ENCODE data around the gene NHEJ1.

The NHEJ1 gene

DNA sequence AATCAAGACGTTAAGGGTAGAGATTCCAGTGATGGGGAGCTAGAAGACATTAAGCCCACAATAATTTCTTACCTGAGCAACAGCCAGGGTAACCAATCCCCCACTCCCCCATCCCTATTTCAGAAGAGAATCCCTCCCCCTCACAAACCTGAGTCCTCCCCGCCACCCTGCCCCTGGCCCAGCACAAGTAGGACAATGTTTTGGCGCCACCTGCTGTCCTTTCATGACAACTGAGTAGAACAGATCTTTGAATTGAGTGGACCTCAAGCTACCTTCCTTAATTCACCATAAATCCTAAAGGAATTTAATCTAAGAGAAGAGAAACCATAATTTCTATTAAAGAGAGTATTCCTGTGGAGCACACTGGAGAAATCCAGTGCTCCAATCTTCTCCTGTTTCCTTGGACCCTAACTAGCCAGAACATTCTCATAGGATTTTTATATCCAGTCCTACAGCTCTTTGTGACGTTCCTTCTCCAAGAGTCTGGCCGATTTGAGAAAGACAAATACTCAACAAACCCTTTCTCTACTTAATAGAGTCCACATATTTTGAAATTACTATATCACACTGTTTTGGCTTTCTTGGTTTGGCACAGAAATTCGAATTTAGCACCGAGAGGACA lies 41.1 kb downstream of the NHEJ1 start:
- H3K27ac ChIP-seq (ENCODE audit: low read depth, low read length), result no peak overlapping the region
- H2AFZ ChIP-seq (ENCODE audit: low read depth, low read length, severe bottlenecking), result no peak overlapping the region
- 0 out of 2 replicates have a peak, but pooled peaks cover 5% of the 10 kb centered on the region for H4K20me1 ChIP-seq (ENCODE audit: low read depth, low read length)
- no peaks in the 10 kb centered on the region for H3K27me3 ChIP-seq (ENCODE audit: low read length)
- no peaks in the 10 kb centered on the region for H3K79me2 ChIP-seq (ENCODE audit: insufficient read depth, low read length)
- H3K4me2 ChIP-seq (ENCODE audit: low read depth, low read length, poor library complexity, severe bottlenecking), result no peak overlapping the region
- H3K9me3 ChIP-seq (ENCODE audit: insufficient read depth, low read length), result no peaks in the 10 kb centered on the region
- no peak overlapping the region for H3K9ac ChIP-seq (ENCODE audit: low read length)
- H3K9me2 ChIP-seq (replicated peaks; ENCODE audit: insufficient read depth, low read length), result no peaks in the 10 kb centered on the region
- no peak for TF ChIP-seq EZH2phosphoT487 (conservative IDR thresholded peaks at IDR 0.05; ENCODE audit: low read length)
- TF ChIP-seq CTCF (IDR thresholded peaks at IDR 0.05; ENCODE audit: insufficient read depth, low read length, poor library complexity, severe bottlenecking), result peak; percentile 78
- H3F3A ChIP-seq (ENCODE audit: insufficient read depth), result no peaks in the 10 kb centered on the region
- no peak overlapping the region for H3K4me3 ChIP-seq (ENCODE audit: insufficient read depth, low read length, poor library complexity, severe bottlenecking)
- H3K36me3 ChIP-seq (ENCODE audit: low read length), result no peaks in the 10 kb centered on the region

GRCh38 chr2:219118504-219118903 lies 42.1 kb downstream of the NHEJ1 start:
- H3K9me2 ChIP-seq (replicated peaks; ENCODE audit: insufficient read depth, low read length), result no peaks in the 10 kb centered on the region
- no peak overlapping the region for H3K4me2 ChIP-seq (ENCODE audit: low read depth, low read length, poor library complexity, severe bottlenecking)
- H4K20me1 ChIP-seq (ENCODE audit: low read depth, low read length), result 0 out of 2 replicates have a peak, but pooled peaks cover 5% of the 10 kb centered on the region
- no peaks in the 10 kb centered on the region for H3K9me3 ChIP-seq (ENCODE audit: insufficient read depth, low read length)
- no peaks in the 10 kb centered on the region for H3K79me2 ChIP-seq (ENCODE audit: insufficient read depth, low read length)
- no peak overlapping the region for H3K9ac ChIP-seq (ENCODE audit: low read length)
- no peak overlapping the region for H3K27ac ChIP-seq (ENCODE audit: low read depth, low read length)
- TF ChIP-seq CTCF (IDR thresholded peaks at IDR 0.05; ENCODE audit: insufficient read depth, low read length, poor library complexity, severe bottlenecking) (no peak), EZH2phosphoT487 (conservative IDR thresholded peaks at IDR 0.05; ENCODE audit: low read length) (no peak)
- H2AFZ ChIP-seq (ENCODE audit: low read depth, low read length, severe bottlenecking), result no peak overlapping the region
- H3K4me3 ChIP-seq (ENCODE audit: insufficient read depth, low read length, poor library complexity, severe bottlenecking), result no peak overlapping the region
- no peaks in the 10 kb centered on the region for H3K27me3 ChIP-seq (ENCODE audit: low read length)
- no peaks in the 10 kb centered on the region for H3F3A ChIP-seq (ENCODE audit: insufficient read depth)
- H3K36me3 ChIP-seq (ENCODE audit: low read length), result no peaks in the 10 kb centered on the region

DNA sequence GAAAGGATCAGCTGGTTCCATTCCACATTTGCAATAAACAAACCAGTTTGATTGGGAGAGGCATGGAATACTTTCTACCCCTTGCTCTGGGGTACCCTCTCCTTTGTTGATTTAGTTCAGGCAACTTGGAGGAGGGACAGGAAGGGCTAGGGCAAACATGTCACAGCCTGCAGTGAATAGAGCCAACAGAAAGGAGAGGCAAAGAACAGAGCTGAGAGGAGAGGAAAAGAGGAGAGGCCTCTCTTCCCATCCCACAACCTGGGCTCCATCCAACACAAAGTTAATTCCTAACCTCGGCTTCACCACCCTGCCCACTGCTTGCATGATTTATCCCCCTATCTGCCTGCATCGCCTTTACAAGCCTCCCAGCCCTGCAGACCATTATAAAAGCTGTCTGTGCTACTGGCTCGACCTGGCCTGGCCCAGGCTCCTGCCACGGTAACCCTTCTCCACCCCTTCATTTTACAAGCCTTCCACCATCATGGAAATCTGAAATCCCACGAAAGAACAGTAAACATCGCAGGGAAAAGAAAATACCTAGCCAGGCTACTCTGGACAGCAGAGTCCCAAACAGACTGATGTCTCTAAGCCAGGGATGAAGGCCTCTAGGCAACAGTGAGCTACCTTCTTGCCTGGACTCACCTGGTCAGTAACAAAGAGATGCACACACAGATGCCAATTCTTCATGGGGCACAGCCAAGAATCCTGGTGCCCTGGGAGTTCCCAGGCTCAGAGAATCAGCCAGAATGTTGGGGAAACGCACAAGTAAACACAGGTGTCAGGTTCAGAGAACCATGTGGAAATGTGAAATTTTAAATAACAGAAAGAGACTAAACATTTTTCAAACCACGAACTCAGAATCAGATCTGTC lies 43.6 kb downstream of the NHEJ1 start:
- H3K9me2 ChIP-seq (replicated peaks; ENCODE audit: insufficient read depth, low read length), result no peaks in the 10 kb centered on the region
- H3K9me3 ChIP-seq (ENCODE audit: insufficient read depth, low read length), result no peaks in the 10 kb centered on the region
- H2AFZ ChIP-seq (ENCODE audit: low read depth, low read length, severe bottlenecking), result no peak overlapping the region
- no peaks in the 10 kb centered on the region for H3K79me2 ChIP-seq (ENCODE audit: insufficient read depth, low read length)
- no peaks in the 10 kb centered on the region for H3F3A ChIP-seq (ENCODE audit: insufficient read depth)
- TF ChIP-seq EZH2phosphoT487 (conservative IDR thresholded peaks at IDR 0.05; ENCODE audit: low read length) (no peak), CTCF (IDR thresholded peaks at IDR 0.05; ENCODE audit: insufficient read depth, low read length, poor library complexity, severe bottlenecking) (no peak)
- no peaks in the 10 kb centered on the region for H3K27me3 ChIP-seq (ENCODE audit: low read length)
- 0 out of 2 replicates have a peak, but pooled peaks cover 5% of the 10 kb centered on the region for H4K20me1 ChIP-seq (ENCODE audit: low read depth, low read length)
- H3K27ac ChIP-seq (ENCODE audit: low read depth, low read length), result no peak overlapping the region
- no peak overlapping the region for H3K9ac ChIP-seq (ENCODE audit: low read length)
- H3K36me3 ChIP-seq (ENCODE audit: low read length), result no peaks in the 10 kb centered on the region
- H3K4me2 ChIP-seq (ENCODE audit: low read depth, low read length, poor library complexity, severe bottlenecking), result no peak overlapping the region
- H3K4me3 ChIP-seq (ENCODE audit: insufficient read depth, low read length, poor library complexity, severe bottlenecking), result no peak overlapping the region
